ENCODE measurements around the gene PAGR1. TPM values are rescaled to one million over a fixed set of nuclear protein-coding genes. Genes with fewer than 3 reads are reported as not detected.

The PAGR1 gene
- total RNA-seq, 1 donor from 2014 or later = 53.9 TPM

GRCh38 chr16:29808219-29808900 is 7.6 kb upstream of the PAGR1 start:
- Histone ChIP-seq H3K27me3 (ENCODE audit: control insufficient read depth, insufficient read depth, low read length) (no peaks in the 10 kb centered on the region), H3K4me3 (ENCODE audit: low read depth, low read length) (peak overlapping the region; percentile 66), H3K36me3 (ENCODE audit: control insufficient read depth, insufficient read depth, low read length) (peaks cover 5% of the 10 kb centered on the region)
- DNase-seq (ENCODE audit: low read depth) = no peak
- TF ChIP-seq CTCF (IDR thresholded peaks at IDR 0.05; ENCODE audit: insufficient read depth, low read length, poor library complexity, severe bottlenecking) = no peak

- no peak for TF ChIP-seq CTCF (IDR thresholded peaks at IDR 0.05; ENCODE audit: insufficient read depth, low read length, poor library complexity, severe bottlenecking)
- no peak for DNase-seq (ENCODE audit: low read depth)
- H3K36me3 ChIP-seq (ENCODE audit: control insufficient read depth, insufficient read depth, low read length) = peaks cover 5% of the 10 kb centered on the region
- no peak overlapping the region for H3K4me3 ChIP-seq (ENCODE audit: low read depth, low read length)
- no peaks in the 10 kb centered on the region for H3K27me3 ChIP-seq (ENCODE audit: control insufficient read depth, insufficient read depth, low read length)
These were observed 6.8 kb upstream of the PAGR1 start for GRCh38 chr16:29809031-29809747.

DNA sequence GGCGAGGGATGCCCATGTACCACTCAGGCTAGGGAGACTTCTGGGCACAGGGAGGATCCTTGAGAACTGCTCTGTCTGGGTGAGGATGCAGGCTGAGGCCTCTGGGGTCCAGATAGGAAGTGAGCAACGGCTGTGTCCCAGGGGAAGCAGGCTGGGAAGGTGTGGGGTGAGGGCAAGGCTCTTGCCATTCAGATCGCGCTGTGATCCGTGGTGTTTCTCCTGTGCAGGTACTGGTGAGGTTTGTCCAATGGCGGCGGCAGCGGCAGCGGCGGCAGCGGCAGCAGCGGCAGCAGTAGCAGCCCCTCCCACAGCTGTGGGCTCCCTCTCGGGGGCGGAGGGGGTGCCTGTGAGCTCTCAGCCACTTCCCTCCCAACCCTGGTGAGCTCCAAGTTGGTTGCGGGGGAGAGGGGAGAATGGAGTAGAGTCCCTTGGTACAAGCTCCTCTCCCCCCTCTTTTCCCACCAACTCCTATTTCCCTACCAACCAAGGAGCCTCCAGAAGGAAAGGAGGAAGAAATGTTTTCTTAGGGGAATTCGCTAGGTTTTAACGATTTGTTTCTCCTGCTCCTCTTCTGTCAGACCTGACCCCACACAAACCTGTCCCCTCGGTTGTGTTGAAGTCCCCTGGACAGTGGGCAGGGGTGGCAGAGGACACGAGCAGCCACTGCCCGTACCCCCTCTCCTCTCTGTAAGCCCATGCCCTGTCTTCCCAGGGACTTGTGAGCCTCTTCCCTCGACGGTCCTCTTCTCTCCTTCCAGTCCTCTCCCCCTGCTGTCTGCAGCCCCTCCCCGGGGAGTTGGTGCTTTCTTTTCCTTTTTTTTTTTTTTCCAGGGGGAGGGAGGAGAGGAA is 5.9 kb upstream of the PAGR1 start:
- peaks cover 5% of the 10 kb centered on the region for H3K36me3 ChIP-seq (ENCODE audit: control insufficient read depth, insufficient read depth, low read length)
- H3K4me3 ChIP-seq (ENCODE audit: low read depth, low read length) = no peak overlapping the region
- H3K27me3 ChIP-seq (ENCODE audit: control insufficient read depth, insufficient read depth, low read length) = no peaks in the 10 kb centered on the region
- no peak for TF ChIP-seq CTCF (IDR thresholded peaks at IDR 0.05; ENCODE audit: insufficient read depth, low read length, poor library complexity, severe bottlenecking)
- DNase-seq (ENCODE audit: low read depth) = no peak

DNA sequence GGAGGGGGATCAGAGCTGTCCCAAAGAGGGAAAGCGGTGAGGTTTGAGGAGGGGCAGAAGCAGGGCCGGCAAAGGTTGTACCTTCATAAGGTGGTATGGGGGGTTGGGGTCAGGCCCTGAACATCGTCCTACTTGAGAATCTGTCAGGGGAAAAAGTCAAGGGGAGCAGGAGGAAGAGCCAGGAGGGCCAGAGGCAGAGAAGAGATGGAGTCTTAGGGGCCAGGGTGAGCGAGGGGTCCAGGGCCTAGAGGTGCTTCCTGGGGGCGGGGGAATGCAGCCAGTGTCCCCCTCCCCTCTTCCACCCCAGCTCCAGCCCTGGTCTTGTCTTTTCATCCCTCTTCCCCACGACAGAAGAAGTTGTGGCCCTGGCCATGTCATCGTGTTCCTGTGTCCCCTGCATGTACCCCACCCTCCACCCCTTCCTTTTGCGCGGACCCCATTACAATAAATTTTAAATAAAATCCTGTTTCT is 5.2 kb upstream of the PAGR1 start:
- Histone ChIP-seq H3K36me3 (ENCODE audit: control insufficient read depth, insufficient read depth, low read length) (peaks cover 5% of the 10 kb centered on the region), H3K4me3 (ENCODE audit: low read depth, low read length) (no peak overlapping the region), H3K27me3 (ENCODE audit: control insufficient read depth, insufficient read depth, low read length) (no peaks in the 10 kb centered on the region)
- TF ChIP-seq CTCF (IDR thresholded peaks at IDR 0.05; ENCODE audit: insufficient read depth, low read length, poor library complexity, severe bottlenecking) = no peak
- DNase-seq (ENCODE audit: low read depth) = no peak

DNA sequence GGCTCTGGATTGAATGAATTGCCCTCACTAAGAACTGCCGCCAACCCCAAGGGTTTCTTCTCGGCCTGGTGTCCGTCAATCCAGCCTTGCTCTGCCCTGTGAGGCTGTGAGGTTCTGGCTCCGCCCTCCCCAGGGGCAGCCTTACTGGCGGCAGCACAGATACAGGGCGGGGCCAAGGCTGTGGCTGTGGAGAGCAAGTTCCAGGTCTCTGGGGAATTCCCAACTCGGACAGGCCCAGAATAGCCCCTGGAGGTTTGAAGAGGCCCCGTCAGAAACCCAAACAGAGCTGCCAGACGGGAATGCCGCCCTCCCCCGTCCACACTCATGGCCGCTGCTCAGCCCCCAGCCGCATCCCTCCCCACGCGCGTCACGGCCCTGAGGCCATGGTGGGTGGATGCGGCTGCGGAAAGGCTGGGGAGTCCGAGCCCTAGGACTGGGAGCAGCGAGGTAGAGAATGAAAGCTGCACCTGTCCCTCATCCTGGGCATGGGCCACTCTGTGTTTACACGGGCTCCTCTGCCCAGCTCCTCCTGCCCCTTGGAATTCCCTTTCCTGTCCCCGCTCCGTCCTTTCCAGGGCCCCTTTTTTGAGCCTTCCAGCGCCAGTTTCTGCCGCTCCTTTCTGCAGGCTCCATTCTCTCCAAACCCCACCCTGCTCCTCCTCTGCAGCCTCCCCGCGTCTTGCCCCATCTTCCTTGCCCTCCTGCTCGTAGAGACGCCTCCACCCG is 4.6 kb upstream of the PAGR1 start:
- no peak for TF ChIP-seq CTCF (IDR thresholded peaks at IDR 0.05; ENCODE audit: insufficient read depth, low read length, poor library complexity, severe bottlenecking)
- Histone ChIP-seq H3K27me3 (ENCODE audit: control insufficient read depth, insufficient read depth, low read length) (no peaks in the 10 kb centered on the region), H3K36me3 (ENCODE audit: control insufficient read depth, insufficient read depth, low read length) (peaks cover 5% of the 10 kb centered on the region), H3K4me3 (ENCODE audit: low read depth, low read length) (peak overlapping the region; percentile 33)
- DNase-seq (ENCODE audit: low read depth) = peak; percentile 93

Measured in kidney epithelial cell (primary cell).